ENCODE measurements around the gene GPRASP2. TPM values are rescaled to one million over a fixed set of nuclear protein-coding genes. Genes with fewer than 3 reads are reported as not detected.
"Not testable (repeated sequence)": the region's sequence is repeated elsewhere in the genome, so short reads cannot be mapped to it uniquely, and the experiment has no call there.

GPRASP2 gene
- total RNA-seq, 1 experiment from 2014 or later = 17.1 TPM

- ChIA-PET POLR2A (ENCODE audit: unreplicated experiment) (no interaction called here), CTCF (no interaction called here)
- no peaks in the 10 kb centered on the region for H3K27me3 ChIP-seq (ENCODE audit: low read length)
- no peak for DNase-seq
- H3K27ac ChIP-seq (ENCODE audit: low read length) = no peak within 1 kb of the TSS
- H3K4me2 ChIP-seq (ENCODE audit: low read length) = no peak within 1 kb of the TSS
- H3K4me1 ChIP-seq (ENCODE audit: insufficient read depth, low read length) = no peaks in the 10 kb centered on the region
- no peaks in the 10 kb centered on the region for H3F3A ChIP-seq (ENCODE audit: low read length, unreplicated experiment)
- H3K79me2 ChIP-seq (ENCODE audit: low read length) = no peaks in the 10 kb centered on the region
- H4K20me1 ChIP-seq (ENCODE audit: low read length) = no peaks in the 10 kb centered on the region
- TF ChIP-seq, protein P1, sequence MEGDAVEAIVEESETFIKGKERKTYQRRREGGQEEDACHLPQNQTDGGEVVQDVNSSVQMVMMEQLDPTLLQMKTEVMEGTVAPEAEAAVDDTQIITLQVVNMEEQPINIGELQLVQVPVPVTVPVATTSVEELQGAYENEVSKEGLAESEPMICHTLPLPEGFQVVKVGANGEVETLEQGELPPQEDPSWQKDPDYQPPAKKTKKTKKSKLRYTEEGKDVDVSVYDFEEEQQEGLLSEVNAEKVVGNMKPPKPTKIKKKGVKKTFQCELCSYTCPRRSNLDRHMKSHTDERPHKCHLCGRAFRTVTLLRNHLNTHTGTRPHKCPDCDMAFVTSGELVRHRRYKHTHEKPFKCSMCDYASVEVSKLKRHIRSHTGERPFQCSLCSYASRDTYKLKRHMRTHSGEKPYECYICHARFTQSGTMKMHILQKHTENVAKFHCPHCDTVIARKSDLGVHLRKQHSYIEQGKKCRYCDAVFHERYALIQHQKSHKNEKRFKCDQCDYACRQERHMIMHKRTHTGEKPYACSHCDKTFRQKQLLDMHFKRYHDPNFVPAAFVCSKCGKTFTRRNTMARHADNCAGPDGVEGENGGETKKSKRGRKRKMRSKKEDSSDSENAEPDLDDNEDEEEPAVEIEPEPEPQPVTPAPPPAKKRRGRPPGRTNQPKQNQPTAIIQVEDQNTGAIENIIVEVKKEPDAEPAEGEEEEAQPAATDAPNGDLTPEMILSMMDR (conservative IDR thresholded peaks at IDR 0.05; ENCODE audit: low read depth, low read length) = no peak
- no peak for TF ChIP-seq EZH2phosphoT487 (IDR thresholded peaks at IDR 0.05; ENCODE audit: borderline replicate concordance, low read length)
- TF ChIP-seq EZH2 (IDR thresholded peaks at IDR 0.05; ENCODE audit: low read length, unreplicated experiment) = no peak
- no peak within 1 kb of the TSS for H3K4me3 ChIP-seq (ENCODE audit: low read length)
- no peaks in the 10 kb centered on the region for H3K36me3 ChIP-seq (ENCODE audit: low read depth, low read length)
- no peaks in the 10 kb centered on the region for H3K9me2 ChIP-seq (replicated peaks; ENCODE audit: low read length)
- H3K9ac ChIP-seq (ENCODE audit: low read length) = no peak within 1 kb of the TSS
- BruUV-seq (replicated peaks) = no TSS peak
- no peak within 1 kb of the TSS for H2AFZ ChIP-seq (ENCODE audit: low read length)
- no peaks in the 10 kb centered on the region for H3K9me3 ChIP-seq (ENCODE audit: low read length)
- intact Hi-C loops (cut with micrococcal nuclease) = no loop called here
- ATAC-seq = no peak
Observed at GRCh38 chrX:102720237-102721168, 8.3 kb downstream of the GPRASP2 start, which contains the start of gene GPRASP3. TSS of gene GPRASP3 (plus strand) at chrX:102720743. CDS start at chrX:102748996, 28,253 bp downstream.

- CTCF ChIA-PET; H3K9ac ChIP-seq (ENCODE audit: low read length); ATAC-seq: not testable (repeated sequence)
Observed at GRCh38 chrX:102721169-102721506, 8.9 kb downstream of the GPRASP2 start.

GRCh38 chrX:102723456-102723855, 11.2 kb downstream of the GPRASP2 start:
- no peaks in the 10 kb centered on the region for H3K27me3 ChIP-seq (ENCODE audit: low read length)
- TF ChIP-seq, protein P1 (conservative IDR thresholded peaks at IDR 0.05; ENCODE audit: low read depth, low read length) = no peak
- TF ChIP-seq EZH2 (IDR thresholded peaks at IDR 0.05; ENCODE audit: low read length, unreplicated experiment) (no peak), EZH2phosphoT487 (IDR thresholded peaks at IDR 0.05; ENCODE audit: borderline replicate concordance, low read length) (no peak)
- no peak overlapping the region for H3K27ac ChIP-seq (ENCODE audit: low read length)
- H2AFZ ChIP-seq (ENCODE audit: low read length) = no peak overlapping the region
- CTCF ChIA-PET = interaction anchor here (1.0 kb wide), 1 partner anchor 112 kb away, joined by 3 read pairs; no protein-coding TSS in a partner anchor
- H3K4me1 ChIP-seq (ENCODE audit: insufficient read depth, low read length) = no peaks in the 10 kb centered on the region
- intact Hi-C loops (cut with micrococcal nuclease) = no loop called here
- H3K4me2 ChIP-seq (ENCODE audit: low read length) = no peak overlapping the region
- no TSS peak for BruUV-seq (replicated peaks)
- H3K9ac ChIP-seq (ENCODE audit: low read length) = no peak overlapping the region
- POLR2A ChIA-PET (ENCODE audit: unreplicated experiment) = no interaction called here
- ATAC-seq (no peak), DNase-seq (peak; percentile 9)
- H3K79me2 ChIP-seq (ENCODE audit: low read length) = no peaks in the 10 kb centered on the region
- H3K9me2 ChIP-seq (replicated peaks; ENCODE audit: low read length) = no peaks in the 10 kb centered on the region
- no peaks in the 10 kb centered on the region for H4K20me1 ChIP-seq (ENCODE audit: low read length)
- no peaks in the 10 kb centered on the region for H3K36me3 ChIP-seq (ENCODE audit: low read depth, low read length)
- H3K4me3 ChIP-seq (ENCODE audit: low read length) = no peak overlapping the region
- no peaks in the 10 kb centered on the region for H3F3A ChIP-seq (ENCODE audit: low read length, unreplicated experiment)
- H3K9me3 ChIP-seq (ENCODE audit: low read length) = no peaks in the 10 kb centered on the region

More at GRCh38 chrX:102721169-102721506, 8.9 kb downstream of the GPRASP2 start:
- H3K9me3 ChIP-seq (ENCODE audit: low read length); H3K27me3 ChIP-seq (ENCODE audit: low read length); H3K4me2 ChIP-seq (ENCODE audit: low read length); intact Hi-C loops (cut with micrococcal nuclease); H3F3A ChIP-seq (ENCODE audit: low read length, unreplicated experiment); H2AFZ ChIP-seq (ENCODE audit: low read length); H3K4me3 ChIP-seq (ENCODE audit: low read length); H3K9me2 ChIP-seq (replicated peaks; ENCODE audit: low read length); H3K79me2 ChIP-seq (ENCODE audit: low read length); H3K36me3 ChIP-seq (ENCODE audit: low read depth, low read length); POLR2A ChIA-PET (ENCODE audit: unreplicated experiment); BruUV-seq (replicated peaks); H3K4me1 ChIP-seq (ENCODE audit: insufficient read depth, low read length); DNase-seq; H4K20me1 ChIP-seq (ENCODE audit: low read length); H3K27ac ChIP-seq (ENCODE audit: low read length): not testable (repeated sequence)
